PC-3 (cell line): ENCODE measurements around the gene CDC42SE2. TPM values are rescaled to one million over a fixed set of nuclear protein-coding genes. Genes with fewer than 3 reads are reported as not detected.

ENCODE experiments used
- ATAC-seq: fragments of 200-7000 bp; cut with Tn5 transposase; 2 replicates; pipeline ENCODE4 v1.9.1; 2020; ENCODE audit warnings: mild to moderate bottlenecking, moderate library complexity
- BruUV-seq: library from RNA; stranded (reverse); fragments of 400-500 nt; replicated peaks from 2 replicates; lab custom pipeline; 2021; lab: Mats Ljungman, UMichigan
- CTCF ChIA-PET: fragments of 300-600 bp; sonication (Branson Sonifier 250); formaldehyde crosslinking; loops from one replicate; lab custom pipeline; 2022; ENCODE audit warnings: antibody characterized with exemption; lab: Charles Lee
- POLR2A ChIA-PET: fragments of 300-600 bp; sonication (Branson Sonifier 250); formaldehyde crosslinking; loops from one replicate; lab custom pipeline; 2022; ENCODE audit warnings: antibody characterized with exemption; ENCODE audit not compliant: unreplicated experiment; lab: Charles Lee
- DNase-seq: peaks from one replicate; pipeline ENCODE4 v3.0.0-alpha.2; 2015
- H2AFZ ChIP-seq: fragments of 300-600 bp; sonication (generic); 2 replicates; pipeline ENCODE4 v1.6.0; 2016; ENCODE audit warnings: antibody characterized with exemption, low read length
- H3F3A ChIP-seq: fragments of 300-600 bp; sonication (generic); one replicate; pipeline ENCODE4 v1.6.0; 2017; ENCODE audit warnings: antibody characterized with exemption, low read length, control low read depth, mild to moderate bottlenecking; ENCODE audit not compliant: unreplicated experiment
- H3K27ac ChIP-seq: fragments of 300-600 bp; sonication (generic); 2 replicates; pipeline ENCODE4 v1.5.1; 2016; ENCODE audit warnings: mild to moderate bottlenecking, low read length
- H3K27me3 ChIP-seq: fragments of 300-600 bp; sonication (generic); 2 replicates; pipeline ENCODE4 v1.6.1; 2016; ENCODE audit warnings: low read length, mixed read lengths
- H3K36me3 ChIP-seq: fragments of 300-600 bp; sonication (generic); 2 replicates; pipeline ENCODE4 v1.6.1; 2016; ENCODE audit warnings: low read depth, mixed run types, low read length, mixed read lengths
- H3K4me1 ChIP-seq: fragments of 300-600 bp; sonication (generic); 2 replicates; pipeline ENCODE4 v1.5.1; 2016; ENCODE audit warnings: low read length; ENCODE audit not compliant: insufficient read depth
- H3K4me2 ChIP-seq: fragments of 300-600 bp; sonication (generic); 2 replicates; pipeline ENCODE4 v1.6.0; 2016; ENCODE audit warnings: low read length
- H3K4me3 ChIP-seq: fragments of 300-600 bp; sonication (generic); 2 replicates; pipeline ENCODE4 v1.5.1; 2016; ENCODE audit warnings: mild to moderate bottlenecking, low read length, mixed read lengths
- H3K79me2 ChIP-seq: fragments of 300-600 bp; sonication (generic); 2 replicates; pipeline ENCODE4 v1.6.1; 2017; ENCODE audit warnings: low read length, mixed read lengths
- H3K9ac ChIP-seq: fragments of 300-600 bp; sonication (generic); 2 replicates; pipeline ENCODE4 v1.6.0; 2016; ENCODE audit warnings: mild to moderate bottlenecking, low read length
- H3K9me2 ChIP-seq: fragments of 300-600 bp; sonication (generic); replicated peaks from 2 replicates; pipeline ENCODE4 v1.6.1; 2016; ENCODE audit warnings: mixed run types, low read length, mixed read lengths
- H3K9me3 ChIP-seq: fragments of 300-600 bp; sonication (generic); 2 replicates; pipeline ENCODE4 v1.6.1; 2016; ENCODE audit warnings: low read length, mixed read lengths
- H4K20me1 ChIP-seq: fragments of 300-600 bp; sonication (generic); 2 replicates; pipeline ENCODE4 v1.6.1; 2016; ENCODE audit warnings: low read length, mixed read lengths
- CTCF ChIP-seq: fragments of 300-600 bp; sonication (generic); conservative IDR thresholded peaks from 2 replicates; pipeline ENCODE4 v1.5.1; 2017; ENCODE audit warnings: antibody characterized with exemption, low read depth, mild to moderate bottlenecking, low read length
- EZH2 ChIP-seq: fragments of 300-600 bp; sonication (generic); IDR thresholded peaks from one replicate; pipeline ENCODE4 v1.6.1; 2017; ENCODE audit warnings: antibody characterized with exemption, mild to moderate bottlenecking, low read length; ENCODE audit not compliant: unreplicated experiment
- EZH2phosphoT487 ChIP-seq: fragments of 300-600 bp; sonication (generic); IDR thresholded peaks from 2 replicates; pipeline ENCODE4 v1.6.1; 2018; ENCODE audit warnings: mild to moderate bottlenecking, antibody characterized with exemption, low read length, borderline replicate concordance
- intact Hi-C: fragments of 100-400 bp; cut with micrococcal nuclease; formaldehyde crosslinking; loops from 2 replicates; pipeline ENCODE4 v1.9.0; 2023
- total RNA-seq: library from RNA; depleted of rRNA; stranded (reverse); fragments of >200 nt; gene quantifications from 2 replicates; pipeline ENCODE4 v1.2.3, GENCODE V29; 2014

The CDC42SE2 gene
- total RNA-seq, 1 experiment from 2014 or later, result 13.3 TPM

DNA sequence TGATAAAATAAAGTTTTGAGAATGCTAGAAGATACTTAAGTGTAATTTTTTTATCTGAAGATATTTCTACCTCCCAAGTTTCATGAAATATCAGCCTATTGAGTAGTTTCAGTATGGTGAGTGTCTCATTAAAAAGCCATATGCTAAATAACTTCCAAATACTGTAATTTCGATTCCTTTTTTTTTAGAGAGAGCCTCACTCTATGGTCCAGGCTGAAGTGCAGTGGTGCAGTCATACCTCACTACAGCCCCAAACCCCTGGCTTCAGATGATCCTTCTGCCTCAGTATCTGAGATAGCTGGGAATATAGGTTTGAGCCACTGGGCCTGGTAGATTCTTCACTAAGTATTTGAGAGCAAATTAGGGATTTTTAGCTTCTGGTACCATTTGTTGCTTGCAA is 24.5 kb downstream of the CDC42SE2 start:
- H2AFZ ChIP-seq, result no peak overlapping the region
- no peak for TF ChIP-seq EZH2
- H3K27me3 ChIP-seq, result no peaks in the 10 kb centered on the region
- no peak overlapping the region for H3K9ac ChIP-seq
- no peaks in the 10 kb centered on the region for H3K4me1 ChIP-seq
- ATAC-seq (no peak), DNase-seq (no peak)
- H4K20me1 ChIP-seq, result no peaks in the 10 kb centered on the region
- no peak overlapping the region for H3K27ac ChIP-seq
- peaks cover 36% of the 10 kb centered on the region for H3K79me2 ChIP-seq
- no TSS peak for BruUV-seq
- ChIA-PET CTCF (no interaction called here), POLR2A (no interaction called here)
- H3K9me2 ChIP-seq, result no peaks in the 10 kb centered on the region
- no peaks in the 10 kb centered on the region for H3F3A ChIP-seq
- intact Hi-C loops, result no loop called here
- no peaks in the 10 kb centered on the region for H3K9me3 ChIP-seq
- no peak overlapping the region for H3K4me2 ChIP-seq
- H3K4me3 ChIP-seq, result no peak overlapping the region
- H3K36me3 ChIP-seq, result no peaks in the 10 kb centered on the region

DNA sequence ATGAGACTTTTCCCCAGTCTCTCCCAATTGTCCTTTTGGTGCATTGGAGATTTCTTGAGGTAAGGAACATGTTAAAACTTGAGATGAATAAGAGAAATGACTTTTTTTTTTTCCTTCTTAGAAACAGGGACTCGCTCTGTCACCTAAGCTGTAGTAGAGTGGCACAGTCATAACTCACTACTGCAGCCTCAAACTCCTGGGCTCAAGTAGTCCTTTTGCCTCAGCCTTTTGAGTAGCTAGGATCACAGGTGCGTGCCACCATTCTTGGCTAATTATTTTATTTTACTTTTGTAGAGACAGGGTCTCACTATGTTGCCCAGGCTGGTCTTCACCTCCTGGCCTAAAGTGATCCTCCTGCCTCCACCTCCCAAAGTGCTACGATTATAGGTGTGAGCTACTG is 25.9 kb downstream of the CDC42SE2 start:
- TF ChIP-seq EZH2, result no peak
- no peak for TF ChIP-seq CTCF
- TF ChIP-seq EZH2phosphoT487, result no peak
- Histone ChIP-seq H3K79me2 (peaks cover 22% of the 10 kb centered on the region), H3K27me3 (no peaks in the 10 kb centered on the region), H3K36me3 (no peaks in the 10 kb centered on the region), H2AFZ (no peak overlapping the region), H3K4me3 (no peak overlapping the region), H3K9me2 (no peaks in the 10 kb centered on the region), H3F3A (no peaks in the 10 kb centered on the region), H4K20me1 (no peaks in the 10 kb centered on the region), H3K4me1 (no peaks in the 10 kb centered on the region), H3K9me3 (no peaks in the 10 kb centered on the region), H3K27ac (no peak overlapping the region), H3K4me2 (no peak overlapping the region), H3K9ac (no peak overlapping the region)
- no peak for DNase-seq
- BruUV-seq, result no TSS peak
- ATAC-seq, result no peak
- POLR2A ChIA-PET, result no interaction called here
- CTCF ChIA-PET, result no interaction called here
- intact Hi-C loops, result no loop called here

- H3K9me3 ChIP-seq, result no peaks in the 10 kb centered on the region
- CTCF ChIA-PET, result no interaction called here
- DNase-seq (no peak), ATAC-seq (no peak)
- no peaks in the 10 kb centered on the region for H4K20me1 ChIP-seq
- no peaks in the 10 kb centered on the region for H3K4me1 ChIP-seq
- no peak overlapping the region for H3K4me3 ChIP-seq
- no peak overlapping the region for H3K9ac ChIP-seq
- peaks cover 21% of the 10 kb centered on the region for H3K79me2 ChIP-seq
- POLR2A ChIA-PET, result no interaction called here
- no peaks in the 10 kb centered on the region for H3K27me3 ChIP-seq
- no peak overlapping the region for H3K27ac ChIP-seq
- H3K9me2 ChIP-seq, result no peaks in the 10 kb centered on the region
- BruUV-seq, result no TSS peak
- H3F3A ChIP-seq, result no peaks in the 10 kb centered on the region
- H3K36me3 ChIP-seq, result no peaks in the 10 kb centered on the region
- H2AFZ ChIP-seq, result no peak overlapping the region
- TF ChIP-seq EZH2phosphoT487, result no peak
- TF ChIP-seq CTCF, result no peak
- TF ChIP-seq EZH2, result no peak
- no peak overlapping the region for H3K4me2 ChIP-seq
- intact Hi-C loops, result no loop called here
These were observed 32.4 kb downstream of the CDC42SE2 start for GRCh38 chr5:131296213-131296672.
